DND-41 (cell line): ENCODE measurements around the gene MAML3.

ENCODE experiments used
- ATAC-seq: fragments of 200-7000 bp; cut with Tn5 transposase; 3 replicates; pipeline ENCODE4 v1.9.1; 2021; ENCODE audit warnings: low read depth; ENCODE audit not compliant: insufficient read depth
- DNase-seq: peaks from one replicate; pipeline ENCODE4 v3.0.0-alpha.2; 2020
- H2AFZ ChIP-seq: 2 replicates; pipeline ENCODE4 v1.6.0; 2012; ENCODE audit warnings: low read depth, low read length
- H3K27ac ChIP-seq: 2 replicates; pipeline ENCODE4 v1.5.1; 2012; ENCODE audit warnings: low read length, inconsistent platforms
- H3K27me3 ChIP-seq: fragments of 200-600 bp; sonication (generic); 2 replicates; pipeline ENCODE4 v1.6.0; 2012; ENCODE audit warnings: low read length, mild to moderate bottlenecking, inconsistent platforms; ENCODE audit not compliant: insufficient read depth, poor library complexity
- H3K36me3 ChIP-seq: 2 replicates; pipeline ENCODE4 v1.5.1; 2012; ENCODE audit warnings: low read length, inconsistent platforms; ENCODE audit not compliant: insufficient read depth
- H3K4me1 ChIP-seq: 2 replicates; pipeline ENCODE4 v1.5.1; 2012; ENCODE audit warnings: mild to moderate bottlenecking, low read length; ENCODE audit not compliant: insufficient read depth
- H3K4me2 ChIP-seq: 2 replicates; pipeline ENCODE4 v1.6.0; 2012; ENCODE audit warnings: mild to moderate bottlenecking, moderate library complexity, low read length, inconsistent platforms; ENCODE audit not compliant: insufficient read depth
- H3K4me3 ChIP-seq, 2 experiments: fragments of 200-600 bp in 1 of 2; shearing (Covaris generic) in 1 of 2; 2 replicates each; pipeline ENCODE4 v1.5.1; 2012 to 2016; ENCODE audit warnings: inconsistent platforms in 2 of 2, low read length in 2 of 2, mild to moderate bottlenecking in 2 of 2, low read depth in 1 of 2, moderate library complexity in 1 of 2
- H3K79me2 ChIP-seq: 2 replicates; pipeline ENCODE4 v1.6.0; 2012; ENCODE audit warnings: low read length, inconsistent platforms; ENCODE audit not compliant: insufficient read depth
- H3K9ac ChIP-seq: 2 replicates; pipeline ENCODE4 v1.6.0; 2012; ENCODE audit warnings: low read depth, mild to moderate bottlenecking, inconsistent platforms, low read length, moderate library complexity
- H3K9me3 ChIP-seq: 2 replicates; pipeline ENCODE4 v1.5.1; 2012; ENCODE audit warnings: low read length, moderate library complexity, mild to moderate bottlenecking, inconsistent platforms; ENCODE audit not compliant: insufficient read depth, severe bottlenecking
- H4K20me1 ChIP-seq: 2 replicates; pipeline ENCODE4 v1.6.0; 2012; ENCODE audit warnings: low read length; ENCODE audit not compliant: insufficient read depth
- CTCF ChIP-seq: IDR thresholded peaks from 2 replicates; pipeline ENCODE4 v1.5.1; 2012; ENCODE audit warnings: borderline replicate concordance, low read length, moderate library complexity, mild to moderate bottlenecking; ENCODE audit not compliant: poor library complexity, severe bottlenecking; ENCODE audit errors: extremely low read depth
- EZH2 ChIP-seq: IDR thresholded peaks from 3 replicates; pipeline ENCODE4 v1.6.1; 2012; ENCODE audit warnings: borderline replicate concordance, low read depth, mild to moderate bottlenecking, moderate library complexity, low read length, inconsistent platforms; ENCODE audit not compliant: severe bottlenecking

The MAML3 gene

GRCh38 chr4:139987502-139987850 is 166.5 kb downstream of the MAML3 start:
- Histone ChIP-seq H3K9ac (no peak overlapping the region), H3K79me2 (no peaks in the 10 kb centered on the region), H2AFZ (no peak overlapping the region), H3K27me3 (no peaks in the 10 kb centered on the region), H3K4me1 (no peaks in the 10 kb centered on the region), H4K20me1 (no peaks in the 10 kb centered on the region), H3K4me3 (no peak overlapping the region), H3K4me2 (no peak overlapping the region), H3K36me3 (no peaks in the 10 kb centered on the region), H3K27ac (no peak overlapping the region), H3K9me3 (no peaks in the 10 kb centered on the region)
- no peak for ATAC-seq
- no peak for TF ChIP-seq EZH2
- TF ChIP-seq CTCF = no peak
- DNase-seq = no peak

- no peaks in the 10 kb centered on the region for H3K9me3 ChIP-seq
- no peak overlapping the region for H3K4me2 ChIP-seq
- no peak overlapping the region for H3K9ac ChIP-seq
- TF ChIP-seq EZH2 (no peak), CTCF (no peak)
- H3K27me3 ChIP-seq = no peaks in the 10 kb centered on the region
- H3K4me3 ChIP-seq = no peak overlapping the region
- no peak overlapping the region for H3K27ac ChIP-seq
- no peaks in the 10 kb centered on the region for H3K4me1 ChIP-seq
- no peaks in the 10 kb centered on the region for H3K79me2 ChIP-seq
- DNase-seq (no peak), ATAC-seq (no peak)
- no peak overlapping the region for H2AFZ ChIP-seq
- no peaks in the 10 kb centered on the region for H4K20me1 ChIP-seq
- no peaks in the 10 kb centered on the region for H3K36me3 ChIP-seq
Measured at GRCh38 chr4:139986689-139987501, 167.1 kb downstream of the MAML3 start.

GRCh38 chr4:139986106-139986505 is 167.9 kb downstream of the MAML3 start:
- no peak overlapping the region for H3K9ac ChIP-seq
- no peak overlapping the region for H3K4me2 ChIP-seq
- no peak overlapping the region for H2AFZ ChIP-seq
- H3K36me3 ChIP-seq = no peaks in the 10 kb centered on the region
- DNase-seq (no peak), ATAC-seq (no peak)
- no peaks in the 10 kb centered on the region for H3K79me2 ChIP-seq
- no peak overlapping the region for H3K27ac ChIP-seq
- no peaks in the 10 kb centered on the region for H3K9me3 ChIP-seq
- no peaks in the 10 kb centered on the region for H3K27me3 ChIP-seq
- H3K4me3 ChIP-seq = no peak overlapping the region
- H4K20me1 ChIP-seq = no peaks in the 10 kb centered on the region
- H3K4me1 ChIP-seq = no peaks in the 10 kb centered on the region
- no peak for TF ChIP-seq EZH2
- no peak for TF ChIP-seq CTCF
